Measurements from ENCODE around the gene MUC15.

The MUC15 gene

DNA sequence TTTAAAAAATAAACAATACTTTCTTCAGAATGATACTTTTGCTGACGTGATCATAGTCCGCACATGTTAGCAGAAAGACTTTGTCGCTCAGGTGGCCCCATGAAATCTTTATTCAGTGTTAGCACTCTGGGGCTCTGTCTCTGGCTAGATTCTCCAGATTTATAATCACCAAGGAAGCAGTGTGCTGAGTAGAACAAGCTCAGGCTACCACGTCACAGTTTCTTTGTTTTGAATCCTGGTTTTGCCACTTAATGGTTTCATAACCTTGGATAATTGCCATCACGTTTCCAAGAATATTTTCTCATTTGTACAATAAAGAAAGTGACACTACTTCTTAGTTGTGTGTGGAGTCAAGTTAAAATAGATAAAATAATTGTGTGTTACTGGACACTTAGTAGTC is 3.9 kb upstream of the MUC15 start:
- no peak for DNase-seq (ENCODE audit: low read depth, low spot score)

DNA sequence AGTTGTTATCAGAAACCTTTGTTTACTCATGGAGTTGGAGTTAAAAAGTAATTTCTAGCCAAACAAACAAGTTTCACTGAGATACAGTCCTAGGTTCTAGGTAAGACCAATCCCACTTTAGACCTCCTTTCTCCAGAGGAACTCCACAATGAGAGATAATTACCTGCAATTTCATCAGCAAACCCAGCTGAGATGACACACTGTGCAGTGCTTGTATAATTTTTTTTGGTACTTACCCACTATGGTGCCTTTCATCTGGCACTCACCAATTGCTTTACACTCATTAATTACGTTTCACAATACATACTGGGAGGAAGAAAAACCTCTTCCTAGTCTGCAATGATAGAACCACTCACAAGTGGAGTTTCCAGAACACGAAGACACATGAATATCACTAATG is 1.8 kb upstream of the MUC15 start:
- DNase-seq (ENCODE audit: low read depth, low spot score): no peak

- no peak for DNase-seq (ENCODE audit: low read depth, low spot score)
Measured at GRCh38 chr11:26572770-26573402, 823 bp upstream of the MUC15 start.

DNA sequence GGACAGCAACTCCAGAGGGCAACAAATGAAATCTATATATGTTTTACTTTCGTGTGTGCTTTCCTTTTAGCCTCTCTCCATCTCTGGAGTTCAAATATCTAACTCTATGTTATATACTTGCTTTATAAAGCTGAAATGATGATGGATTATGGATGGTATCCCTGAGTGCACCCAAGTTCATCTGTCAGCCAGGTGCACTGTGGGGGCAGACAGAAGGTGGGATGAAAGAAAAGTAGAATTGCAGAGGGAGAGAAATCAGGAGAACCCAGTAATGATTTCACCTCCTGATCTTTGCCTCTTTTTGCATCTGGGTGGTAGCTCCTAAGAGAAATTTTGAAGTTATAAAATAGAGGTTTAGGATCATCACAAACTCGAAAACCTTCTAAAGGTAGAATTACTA is 2.4 kb downstream of the MUC15 start:
- DNase-seq (ENCODE audit: low read depth, low spot score): no peak

DNA sequence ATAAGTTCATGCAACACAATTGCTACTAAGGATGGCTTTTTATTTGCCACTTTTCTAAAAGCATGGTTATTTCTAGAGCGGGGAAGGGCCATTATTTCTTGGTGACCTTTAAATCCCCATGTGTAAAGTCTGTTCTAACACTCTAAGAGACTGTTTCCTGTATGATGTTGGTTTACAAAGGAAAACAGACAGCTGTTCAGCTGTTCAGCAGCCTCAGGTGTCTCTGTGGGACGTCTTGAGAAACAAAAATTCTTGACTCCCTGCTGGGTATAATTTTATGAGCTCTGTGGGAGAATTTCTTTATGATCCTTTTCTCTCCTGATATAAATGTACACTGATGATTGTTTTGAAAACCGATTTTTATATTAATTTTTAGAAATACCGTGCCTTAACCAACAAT is 13.9 kb downstream of the MUC15 start:
- no peak for DNase-seq (ENCODE audit: low read depth, low spot score)

DNA sequence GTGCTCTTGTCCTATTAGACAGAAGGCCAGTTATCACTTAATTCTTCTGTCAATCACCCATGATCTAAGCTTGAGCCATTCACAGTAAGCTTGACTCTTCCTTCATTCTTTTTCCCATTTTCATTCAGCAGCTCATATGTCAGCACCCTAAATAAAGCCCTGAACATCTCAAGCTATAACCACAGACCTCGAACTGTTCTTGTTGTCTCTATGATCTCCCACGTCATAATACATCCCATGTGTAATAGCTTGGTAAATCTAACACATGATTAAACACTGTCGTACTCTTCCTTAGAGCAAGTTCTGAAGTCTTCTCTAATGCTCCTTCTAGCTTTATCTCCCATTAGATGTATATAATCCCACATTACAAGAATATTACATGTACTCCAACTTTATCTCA is 14.4 kb downstream of the MUC15 start:
- no peak for DNase-seq (ENCODE audit: low read depth, low spot score)

DNA sequence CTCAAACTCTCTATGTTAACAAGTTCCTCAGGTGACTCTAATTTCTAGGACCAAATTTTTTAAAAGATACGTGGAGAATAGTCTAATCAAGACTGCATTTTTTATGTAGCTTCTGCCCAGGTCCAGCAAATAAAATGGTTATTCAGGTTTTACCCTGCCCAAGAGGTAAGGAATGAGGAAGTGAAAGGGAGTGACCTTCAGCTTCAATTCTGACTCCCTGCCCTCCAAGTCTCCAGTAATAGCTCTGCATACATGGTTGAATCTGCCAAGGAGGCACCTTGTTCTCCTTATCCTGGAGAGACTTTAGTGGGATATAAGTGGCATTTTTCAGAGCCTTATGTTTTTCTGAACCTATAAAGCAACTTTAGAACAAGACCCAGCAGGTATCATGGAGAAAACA is 15.5 kb downstream of the MUC15 start:
- no peak for DNase-seq (ENCODE audit: low read depth, low spot score)

- DNase-seq (ENCODE audit: low read depth, low spot score): no peak
Measured at GRCh38 chr11:26554455-26554854, 17.6 kb downstream of the MUC15 start.

DNA sequence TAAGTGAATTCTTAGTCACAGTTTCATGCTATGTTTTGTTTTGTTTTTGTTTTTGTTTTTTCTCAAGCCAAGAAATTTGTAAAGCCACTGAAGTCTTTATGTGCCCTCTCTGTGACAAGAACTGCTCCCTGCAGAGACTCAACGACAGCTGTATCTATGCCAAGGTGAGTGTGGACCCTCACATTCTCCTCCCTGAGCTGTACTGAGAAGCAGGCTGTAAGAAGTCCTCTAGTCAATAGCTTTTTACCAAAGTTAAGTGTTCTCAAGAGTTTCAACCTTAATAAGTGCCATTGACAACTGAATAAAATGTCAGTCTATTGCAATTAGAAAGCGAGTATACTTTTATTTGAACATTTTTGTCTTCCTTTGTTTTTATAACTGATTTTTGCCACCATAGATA is 18.9 kb downstream of the MUC15 start:
- DNase-seq (ENCODE audit: low read depth, low spot score): no peak

- DNase-seq (ENCODE audit: low read depth, low spot score): no peak
Measured at GRCh38 chr11:26551186-26551801, 20.8 kb downstream of the MUC15 start.

DNA sequence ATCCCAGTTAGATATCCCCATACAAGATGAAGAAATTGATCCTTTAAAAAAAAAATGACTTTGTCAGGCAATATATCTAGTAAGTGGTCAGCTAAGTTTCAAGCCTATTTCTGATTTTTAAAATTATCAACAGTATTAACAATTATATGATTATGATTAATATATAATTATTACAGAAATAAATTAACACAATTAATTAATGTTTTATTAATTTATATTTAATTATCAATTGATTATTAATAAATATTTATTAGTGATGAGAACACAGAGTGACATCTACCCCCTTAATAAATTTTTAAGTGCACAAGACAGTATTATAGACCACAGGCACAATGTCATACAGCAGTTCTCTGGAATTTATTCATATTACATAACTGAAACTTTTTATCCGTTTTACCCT is 22.0 kb downstream of the MUC15 start:
- DNase-seq (ENCODE audit: low read depth, low spot score): no peak

DNA sequence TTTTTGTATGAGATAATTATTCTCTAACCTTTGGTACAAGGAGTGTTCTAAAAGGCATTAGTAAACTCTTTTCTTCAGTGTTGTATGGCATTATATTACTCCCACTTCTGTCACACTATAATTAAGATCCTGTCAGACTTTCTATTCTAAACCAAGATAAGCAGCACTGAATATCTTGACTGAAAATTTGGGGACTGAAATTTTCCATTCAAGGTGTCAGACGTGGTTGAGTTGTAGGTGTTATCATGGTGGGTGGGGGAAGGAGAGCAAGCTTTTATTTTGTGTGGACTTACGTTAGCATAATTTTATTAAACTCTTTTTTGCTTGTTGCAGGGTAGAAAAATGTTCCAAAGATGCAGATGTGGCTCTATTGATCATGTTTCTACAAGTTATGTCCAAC is 22.9 kb downstream of the MUC15 start:
- DNase-seq (ENCODE audit: low read depth, low spot score): no peak

DNA sequence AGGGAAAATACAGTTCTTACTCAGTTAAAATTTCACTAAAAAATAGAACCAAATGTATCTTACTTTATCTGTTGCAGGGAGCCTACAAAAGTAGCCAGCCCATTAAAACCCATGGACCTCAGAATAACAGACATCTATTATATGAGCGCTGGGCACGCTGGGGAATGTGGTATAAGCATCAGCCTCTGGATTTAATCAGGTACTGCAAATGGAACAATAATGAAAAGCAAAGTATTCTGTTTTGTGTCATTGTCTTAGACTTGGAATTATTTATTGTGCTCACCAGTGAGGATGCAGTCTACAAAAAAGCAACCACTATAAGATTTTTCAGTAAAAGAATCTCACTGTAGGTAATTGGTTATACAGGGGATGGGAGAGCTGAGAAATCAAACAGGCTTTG is 30.2 kb downstream of the MUC15 start:
- DNase-seq (ENCODE audit: low read depth, low spot score): no peak

DNA sequence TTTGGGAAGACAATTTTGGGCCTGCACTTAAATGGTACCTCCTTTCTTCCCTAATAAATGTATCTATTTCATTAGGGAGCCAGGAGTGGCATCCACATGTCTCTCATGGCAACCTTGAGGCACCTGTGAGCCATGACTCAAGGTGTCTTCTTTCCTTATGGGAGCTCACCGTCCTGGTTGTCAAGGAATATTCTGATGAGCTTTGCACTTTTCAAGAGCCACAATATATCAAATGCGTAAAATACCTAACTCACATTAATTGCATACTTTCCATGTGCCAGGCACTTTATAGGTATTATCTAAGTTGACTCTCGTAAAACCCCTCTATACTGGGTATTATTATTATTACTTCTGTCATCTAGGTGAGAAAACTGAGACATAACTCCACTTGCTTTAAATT is 32.5 kb downstream of the MUC15 start:
- no peak for DNase-seq (ENCODE audit: low read depth, low spot score)

DNA sequence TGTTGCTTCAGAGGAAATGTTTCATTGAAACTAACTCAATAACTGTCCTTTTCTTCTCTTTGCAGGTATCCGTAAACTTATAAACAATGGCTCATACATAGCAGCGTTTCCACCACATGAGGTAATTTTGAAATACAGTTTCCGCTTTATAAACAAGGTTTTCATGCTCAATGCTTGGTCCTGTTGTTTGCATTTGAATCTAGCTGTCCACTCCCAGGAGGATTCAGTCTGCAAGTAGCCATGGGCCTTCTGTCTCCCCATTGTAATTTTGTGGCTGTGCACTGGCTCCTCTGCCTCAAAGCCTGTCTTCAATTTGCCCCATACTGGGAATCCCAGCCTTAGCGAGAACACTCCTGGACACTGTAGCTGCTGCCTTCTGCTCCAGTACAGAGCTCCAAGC is 34.7 kb downstream of the MUC15 start:
- no peak for DNase-seq (ENCODE audit: low read depth, low spot score)

- no peak for DNase-seq (ENCODE audit: low read depth, low spot score)
Measured at GRCh38 chr11:26527685-26528084, 44.4 kb downstream of the MUC15 start.

- no peak for DNase-seq (ENCODE audit: low read depth, low spot score)
Measured at GRCh38 chr11:26522912-26523610, 49.0 kb downstream of the MUC15 start.

DNA sequence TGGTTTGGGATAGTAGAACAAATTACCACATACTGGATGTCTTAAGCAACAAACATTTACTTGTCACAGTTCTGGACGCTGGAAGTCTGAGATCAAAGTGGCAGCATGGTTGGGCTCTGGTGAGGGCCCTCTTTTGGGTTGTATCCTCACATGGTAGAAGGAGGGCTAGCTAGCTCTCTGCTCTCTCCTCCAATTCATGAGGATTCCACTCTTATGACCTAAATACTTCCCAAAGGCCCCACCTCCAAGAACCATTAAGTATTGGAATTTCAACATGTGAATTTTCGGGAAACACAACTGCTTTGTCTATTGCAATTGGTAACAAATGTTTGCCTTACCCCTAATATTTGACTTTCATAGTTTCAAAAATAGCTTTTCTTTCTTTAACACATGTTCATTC is 52.6 kb downstream of the MUC15 start:
- no peak for DNase-seq (ENCODE audit: low read depth, low spot score)

GRCh38 chr11:26512196-26512595 is 59.9 kb downstream of the MUC15 start:
- DNase-seq (ENCODE audit: low read depth, low spot score): no peak

DNA sequence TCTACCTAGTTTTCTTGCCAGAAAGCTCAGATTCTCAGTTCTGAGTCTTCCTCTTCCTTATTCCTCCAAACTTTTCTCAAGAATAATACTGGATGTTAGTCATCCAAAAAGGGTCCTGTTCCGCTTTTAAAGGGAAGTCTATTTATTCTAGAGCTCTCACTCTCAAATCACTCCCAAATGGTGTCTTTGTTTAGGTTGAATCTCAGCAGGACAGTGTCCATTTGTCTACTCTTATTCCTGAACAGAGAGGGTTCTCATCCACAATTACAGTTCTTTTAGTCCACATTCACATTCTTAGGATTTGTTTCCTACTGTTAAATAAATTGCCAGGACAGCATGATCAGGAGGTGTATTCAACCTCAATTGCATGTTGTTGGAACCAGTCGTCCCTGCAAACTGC is 61.3 kb downstream of the MUC15 start:
- no peak for DNase-seq (ENCODE audit: low read depth, low spot score)

GRCh38 chr11:26510164-26510563 is 61.9 kb downstream of the MUC15 start:
- no peak for DNase-seq (ENCODE audit: low read depth, low spot score)
